ENCODE results near the gene FOXP1. TPM values are rescaled to one million over a fixed set of nuclear protein-coding genes. Genes with fewer than 3 reads are reported as not detected.
A peak's percentile ranks its signal among the peaks of the same experiment; 100 is the strongest.

The FOXP1 gene
- total and polyA plus RNA-seq, 2 experiments from 2014 or later: 121 to 132 TPM

DNA sequence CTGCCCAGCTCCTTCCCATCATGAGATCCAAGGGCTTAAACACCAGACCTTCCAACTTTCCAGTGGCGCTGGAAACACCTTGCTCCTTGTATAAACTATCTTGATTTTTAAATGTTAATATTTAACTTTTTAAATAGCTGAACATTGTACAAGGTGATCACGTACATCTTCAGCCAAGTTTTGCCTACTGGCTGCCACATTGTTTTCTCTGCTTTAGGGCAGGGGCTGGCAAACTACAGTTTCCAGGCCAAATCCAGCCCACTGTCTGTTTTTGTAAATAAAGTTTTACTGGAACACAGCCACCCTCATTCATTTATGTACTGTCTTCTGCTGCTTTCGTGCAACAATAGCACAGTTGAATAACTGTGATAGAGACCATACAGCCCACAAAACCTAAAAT lies 27.6 kb upstream of the FOXP1 start:
- H3K27me3 ChIP-seq: no peaks in the 10 kb centered on the region
- H3K4me3 ChIP-seq: no peak overlapping the region
- no peak for DNase-seq (ENCODE audit: low read depth in 1 of 2, low spot score in 1 of 2)
- no peaks in the 10 kb centered on the region for H3K4me1 ChIP-seq (ENCODE audit: low read depth)
- H3K36me3 ChIP-seq: no peaks in the 10 kb centered on the region
- TF ChIP-seq, protein P1, sequence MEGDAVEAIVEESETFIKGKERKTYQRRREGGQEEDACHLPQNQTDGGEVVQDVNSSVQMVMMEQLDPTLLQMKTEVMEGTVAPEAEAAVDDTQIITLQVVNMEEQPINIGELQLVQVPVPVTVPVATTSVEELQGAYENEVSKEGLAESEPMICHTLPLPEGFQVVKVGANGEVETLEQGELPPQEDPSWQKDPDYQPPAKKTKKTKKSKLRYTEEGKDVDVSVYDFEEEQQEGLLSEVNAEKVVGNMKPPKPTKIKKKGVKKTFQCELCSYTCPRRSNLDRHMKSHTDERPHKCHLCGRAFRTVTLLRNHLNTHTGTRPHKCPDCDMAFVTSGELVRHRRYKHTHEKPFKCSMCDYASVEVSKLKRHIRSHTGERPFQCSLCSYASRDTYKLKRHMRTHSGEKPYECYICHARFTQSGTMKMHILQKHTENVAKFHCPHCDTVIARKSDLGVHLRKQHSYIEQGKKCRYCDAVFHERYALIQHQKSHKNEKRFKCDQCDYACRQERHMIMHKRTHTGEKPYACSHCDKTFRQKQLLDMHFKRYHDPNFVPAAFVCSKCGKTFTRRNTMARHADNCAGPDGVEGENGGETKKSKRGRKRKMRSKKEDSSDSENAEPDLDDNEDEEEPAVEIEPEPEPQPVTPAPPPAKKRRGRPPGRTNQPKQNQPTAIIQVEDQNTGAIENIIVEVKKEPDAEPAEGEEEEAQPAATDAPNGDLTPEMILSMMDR (IDR thresholded peaks at IDR 0.05; ENCODE audit: low read depth, low read length): no peak
- no peak overlapping the region for H3K27ac ChIP-seq
- H3K9me3 ChIP-seq (ENCODE audit: low read depth): no peaks in the 10 kb centered on the region

DNA sequence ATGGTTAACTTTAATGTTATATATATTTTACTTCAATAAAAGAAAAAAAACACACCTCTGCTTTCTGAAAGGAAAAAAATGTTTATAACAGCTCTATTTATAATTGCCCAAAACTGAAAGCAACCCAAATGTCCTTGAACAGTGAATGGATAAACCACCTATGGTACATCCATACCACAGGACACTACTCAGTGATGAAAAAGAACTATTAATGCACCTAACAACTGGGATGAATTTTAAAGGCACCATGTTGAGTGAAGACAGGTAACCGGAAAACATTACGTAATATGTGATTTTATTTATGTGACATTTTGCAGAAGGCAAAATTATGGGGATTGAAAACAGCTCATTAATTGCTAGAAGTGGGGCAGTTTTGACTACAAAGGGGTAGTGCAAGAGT lies 23.8 kb upstream of the FOXP1 start:
- H3K36me3 ChIP-seq: no peaks in the 10 kb centered on the region
- H3K9me3 ChIP-seq (ENCODE audit: low read depth): no peaks in the 10 kb centered on the region
- no peak for DNase-seq (ENCODE audit: low read depth in 1 of 2, low spot score in 1 of 2)
- no peaks in the 10 kb centered on the region for H3K4me1 ChIP-seq (ENCODE audit: low read depth)
- H3K27me3 ChIP-seq: no peaks in the 10 kb centered on the region
- no peak overlapping the region for H3K4me3 ChIP-seq
- no peak overlapping the region for H3K27ac ChIP-seq
- TF ChIP-seq, protein P1 (IDR thresholded peaks at IDR 0.05; ENCODE audit: low read depth, low read length): no peak

DNA sequence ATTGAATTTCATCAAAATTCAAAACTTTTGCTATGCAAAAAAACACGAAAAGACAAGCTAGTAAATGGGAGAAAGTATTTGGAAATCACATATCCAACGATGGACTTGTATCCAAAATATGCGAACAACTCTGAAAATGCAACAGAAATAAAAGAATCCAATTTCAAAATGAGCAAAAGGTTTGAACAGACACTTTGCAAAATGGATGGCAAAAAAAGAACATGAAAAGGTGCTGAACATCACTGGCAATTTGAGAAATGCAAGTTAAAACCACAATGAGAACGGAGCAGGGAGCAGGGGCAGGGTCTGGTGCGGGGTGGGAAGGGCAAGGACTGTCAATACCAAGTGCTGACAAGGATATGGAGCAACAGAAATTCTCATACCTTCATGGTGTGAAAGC lies 23.1 kb upstream of the FOXP1 start:
- no peaks in the 10 kb centered on the region for H3K4me1 ChIP-seq (ENCODE audit: low read depth)
- H3K4me3 ChIP-seq: no peak overlapping the region
- no peaks in the 10 kb centered on the region for H3K36me3 ChIP-seq
- no peak overlapping the region for H3K27ac ChIP-seq
- DNase-seq (ENCODE audit: low read depth in 1 of 2, low spot score in 1 of 2): no peak
- TF ChIP-seq, protein P1 (IDR thresholded peaks at IDR 0.05; ENCODE audit: low read depth, low read length): no peak
- no peaks in the 10 kb centered on the region for H3K9me3 ChIP-seq (ENCODE audit: low read depth)
- H3K27me3 ChIP-seq: no peaks in the 10 kb centered on the region

DNA sequence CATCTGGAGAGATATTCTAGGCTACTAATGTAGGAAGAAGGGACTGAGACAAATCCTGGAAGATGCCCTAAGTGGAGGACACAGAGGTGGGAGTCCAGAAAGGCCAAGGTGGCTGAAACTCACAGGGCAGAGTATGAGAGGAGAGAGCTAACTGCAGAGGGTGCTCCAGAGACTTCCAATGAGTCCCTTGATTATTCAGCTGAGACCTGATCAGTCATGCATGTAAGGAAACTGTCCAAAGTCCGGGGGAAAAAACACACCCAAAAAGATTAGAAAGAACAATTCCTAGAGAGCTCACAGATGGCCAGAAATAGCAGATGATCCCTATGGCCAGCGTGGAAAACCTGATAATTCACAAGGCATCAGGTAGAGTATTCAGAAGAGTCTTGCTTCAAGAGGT lies 18.7 kb upstream of the FOXP1 start:
- no peaks in the 10 kb centered on the region for H3K4me1 ChIP-seq (ENCODE audit: low read depth)

DNA sequence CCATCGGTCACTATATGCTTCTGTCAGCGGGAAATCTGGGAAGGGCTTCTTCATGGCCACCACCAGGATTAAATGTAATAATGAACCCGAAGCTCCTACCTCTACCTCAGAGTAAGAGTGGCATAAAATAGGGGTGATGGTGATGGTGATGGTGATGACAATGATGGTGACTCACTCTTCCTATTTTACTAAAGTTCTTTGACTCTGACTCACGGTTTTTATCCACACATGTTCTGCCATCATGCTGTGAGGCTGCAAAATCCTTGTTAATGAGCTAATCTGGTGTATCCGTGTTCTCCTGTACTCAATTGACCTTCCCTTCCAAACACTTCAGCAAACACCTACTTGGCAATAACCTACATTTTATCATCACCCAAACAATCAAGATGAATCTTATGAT lies 18.3 kb upstream of the FOXP1 start:
- no peaks in the 10 kb centered on the region for H3K27me3 ChIP-seq
- H3K4me1 ChIP-seq (ENCODE audit: low read depth): no peaks in the 10 kb centered on the region
- DNase-seq (ENCODE audit: low read depth in 1 of 2, low spot score in 1 of 2): peak in 1 of 2 donors; percentile 58
- H3K9me3 ChIP-seq (ENCODE audit: low read depth): no peaks in the 10 kb centered on the region
- no peak overlapping the region for H3K4me3 ChIP-seq
- no peaks in the 10 kb centered on the region for H3K36me3 ChIP-seq
- TF ChIP-seq, protein P1 (IDR thresholded peaks at IDR 0.05; ENCODE audit: low read depth, low read length): no peak
- no peak overlapping the region for H3K27ac ChIP-seq

More for the DNA sequence above, 18.7 kb upstream of the FOXP1 start:
- TF ChIP-seq, protein P1 (IDR thresholded peaks at IDR 0.05; ENCODE audit: low read depth, low read length): no peak
- Histone ChIP-seq H3K27me3 (no peaks in the 10 kb centered on the region), H3K36me3 (no peaks in the 10 kb centered on the region), H3K27ac (no peak overlapping the region), H3K4me3 (no peak overlapping the region), H3K9me3 (ENCODE audit: low read depth) (no peaks in the 10 kb centered on the region)
- DNase-seq (ENCODE audit: low read depth in 1 of 2, low spot score in 1 of 2): no peak

Measured in cardiac muscle cell (in vitro differentiated cells and primary cell).